HG03095 (cell line): ENCODE measurements around the gene SH3RF3.

Experiments used
- ATAC-seq: cut with Tn5 transposase; IDR thresholded peaks from one replicate; pipeline ENCODE4 v1.9.1; 2021; ENCODE audit warnings: moderate library complexity; ENCODE audit not compliant: unreplicated experiment

Gene SH3RF3

GRCh38 chr2:109405873-109406272 is 276.9 kb downstream of the SH3RF3 start:
- ATAC-seq: no peak

GRCh38 chr2:109406301-109406700 is 277.3 kb downstream of the SH3RF3 start:
- ATAC-seq: no peak

GRCh38 chr2:109407276-109408042 is 278.5 kb downstream of the SH3RF3 start:
- ATAC-seq: no peak

- ATAC-seq: no peak
Observed at GRCh38 chr2:109408043-109408335, 279.0 kb downstream of the SH3RF3 start.

GRCh38 chr2:109409321-109410038 is 280.5 kb downstream of the SH3RF3 start:
- ATAC-seq: no peak

- no peak for ATAC-seq
Observed at GRCh38 chr2:109410039-109410815, 281.2 kb downstream of the SH3RF3 start.

GRCh38 chr2:109411640-109412325 is 282.8 kb downstream of the SH3RF3 start:
- no peak for ATAC-seq

GRCh38 chr2:109415581-109416013 is 286.6 kb downstream of the SH3RF3 start:
- ATAC-seq: no peak

GRCh38 chr2:109417701-109418335 is 288.8 kb downstream of the SH3RF3 start:
- ATAC-seq: no peak

GRCh38 chr2:109418716-109419115 is 289.7 kb downstream of the SH3RF3 start:
- no peak for ATAC-seq

- ATAC-seq: no peak
Observed at GRCh38 chr2:109419171-109419756, 290.3 kb downstream of the SH3RF3 start.

- ATAC-seq: no peak
Observed at GRCh38 chr2:109419960-109420370, 291.0 kb downstream of the SH3RF3 start.

- ATAC-seq: no peak
Observed at GRCh38 chr2:109421101-109421500, 292.1 kb downstream of the SH3RF3 start.

GRCh38 chr2:109421642-109422041 is 292.6 kb downstream of the SH3RF3 start:
- no peak for ATAC-seq

GRCh38 chr2:109422071-109422757 is 293.2 kb downstream of the SH3RF3 start:
- no peak for ATAC-seq

- ATAC-seq: no peak
Observed at GRCh38 chr2:109422758-109423500, 293.9 kb downstream of the SH3RF3 start.

GRCh38 chr2:109423556-109424359 is 294.8 kb downstream of the SH3RF3 start:
- no peak for ATAC-seq

GRCh38 chr2:109425411-109425810 is 296.4 kb downstream of the SH3RF3 start:
- no peak for ATAC-seq
